ENCODE results near the gene JARID2. TPM values are rescaled to one million over a fixed set of nuclear protein-coding genes. Genes with fewer than 3 reads are reported as not detected.

Gene JARID2
- total and polyA plus RNA-seq, 9 of the 15 experiments (the other 6 are each of a cell fraction or from before 2014, with no cell fraction given), result 5.0 to 29.0 (median 15.6) TPM

GRCh38 chr6:15491255-15491985 is 245.6 kb downstream of the JARID2 start (continued):
- no peak for TF ChIP-seq MECOM (CRISPR knock-in tag; IDR thresholded peaks at IDR 0.05)
- no peak for TF ChIP-seq NFIX (CRISPR knock-in tag; IDR thresholded peaks at IDR 0.05; ENCODE audit: low read depth)
- 0 out of 2 replicates have a peak, but pooled peaks have one; percentile 12 for TF ChIP-seq DPF2 (IDR thresholded peaks at IDR 0.05)
- no peak for TF ChIP-seq ZNF436 (CRISPR knock-in tag; IDR thresholded peaks at IDR 0.05)
- TF ChIP-seq PYGO2 (tag; IDR thresholded peaks at IDR 0.05), result no peak
- TF ChIP-seq ZNF449 (CRISPR knock-in tag; IDR thresholded peaks at IDR 0.05), result no peak
- no peak for TF ChIP-seq E4F1 (CRISPR knock-in tag; IDR thresholded peaks at IDR 0.05; ENCODE audit: borderline replicate concordance)
- no peak for TF ChIP-seq HNRNPH1 (optimal IDR thresholded peaks at IDR 0.05; ENCODE audit: low read depth, low read length)
- TF ChIP-seq TRIM28 (IDR thresholded peaks at IDR 0.05), result no peak
- no peak for TF ChIP-seq CBX2 (IDR thresholded peaks at IDR 0.05; ENCODE audit: insufficient read depth, low read length, poor library complexity, severe bottlenecking)
- no peak for TF ChIP-seq ZNF518B (CRISPR knock-in tag; IDR thresholded peaks at IDR 0.05)
- no peak for TF ChIP-seq ZNF668 (CRISPR knock-in tag; IDR thresholded peaks at IDR 0.05)
- no peak for TF ChIP-seq ZNF511 (CRISPR knock-in tag; IDR thresholded peaks at IDR 0.05)
- TF ChIP-seq SAFB (IDR thresholded peaks at IDR 0.05; ENCODE audit: borderline replicate concordance, low read depth, low read length), result no peak
- TF ChIP-seq ELF4 (CRISPR knock-in tag; IDR thresholded peaks at IDR 0.05), result no peak
- no peak for TF ChIP-seq PTRF (tag; IDR thresholded peaks at IDR 0.05)
- no peak for TF ChIP-seq ETV1 (tag; conservative IDR thresholded peaks at IDR 0.05; ENCODE audit: low read depth)
- no peak for TF ChIP-seq ZBTB2 (IDR thresholded peaks at IDR 0.05)
- no peak for TF ChIP-seq ZNF695 (CRISPR knock-in tag; IDR thresholded peaks at IDR 0.05)
- TF ChIP-seq STAT5B (CRISPR knock-in tag; IDR thresholded peaks at IDR 0.05), result no peak

All from K562 (cell line).